Globus pallidus (tissue), 1 donor: ENCODE data around the gene WDSUB1.

Experiments
- DNase-seq: peaks from one replicate; pipeline ENCODE4 v3.0.0-alpha.2; 2015; ENCODE audit warnings: low spot score

Gene WDSUB1, protein sequence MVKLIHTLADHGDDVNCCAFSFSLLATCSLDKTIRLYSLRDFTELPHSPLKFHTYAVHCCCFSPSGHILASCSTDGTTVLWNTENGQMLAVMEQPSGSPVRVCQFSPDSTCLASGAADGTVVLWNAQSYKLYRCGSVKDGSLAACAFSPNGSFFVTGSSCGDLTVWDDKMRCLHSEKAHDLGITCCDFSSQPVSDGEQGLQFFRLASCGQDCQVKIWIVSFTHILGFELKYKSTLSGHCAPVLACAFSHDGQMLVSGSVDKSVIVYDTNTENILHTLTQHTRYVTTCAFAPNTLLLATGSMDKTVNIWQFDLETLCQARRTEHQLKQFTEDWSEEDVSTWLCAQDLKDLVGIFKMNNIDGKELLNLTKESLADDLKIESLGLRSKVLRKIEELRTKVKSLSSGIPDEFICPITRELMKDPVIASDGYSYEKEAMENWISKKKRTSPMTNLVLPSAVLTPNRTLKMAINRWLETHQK

DNA sequence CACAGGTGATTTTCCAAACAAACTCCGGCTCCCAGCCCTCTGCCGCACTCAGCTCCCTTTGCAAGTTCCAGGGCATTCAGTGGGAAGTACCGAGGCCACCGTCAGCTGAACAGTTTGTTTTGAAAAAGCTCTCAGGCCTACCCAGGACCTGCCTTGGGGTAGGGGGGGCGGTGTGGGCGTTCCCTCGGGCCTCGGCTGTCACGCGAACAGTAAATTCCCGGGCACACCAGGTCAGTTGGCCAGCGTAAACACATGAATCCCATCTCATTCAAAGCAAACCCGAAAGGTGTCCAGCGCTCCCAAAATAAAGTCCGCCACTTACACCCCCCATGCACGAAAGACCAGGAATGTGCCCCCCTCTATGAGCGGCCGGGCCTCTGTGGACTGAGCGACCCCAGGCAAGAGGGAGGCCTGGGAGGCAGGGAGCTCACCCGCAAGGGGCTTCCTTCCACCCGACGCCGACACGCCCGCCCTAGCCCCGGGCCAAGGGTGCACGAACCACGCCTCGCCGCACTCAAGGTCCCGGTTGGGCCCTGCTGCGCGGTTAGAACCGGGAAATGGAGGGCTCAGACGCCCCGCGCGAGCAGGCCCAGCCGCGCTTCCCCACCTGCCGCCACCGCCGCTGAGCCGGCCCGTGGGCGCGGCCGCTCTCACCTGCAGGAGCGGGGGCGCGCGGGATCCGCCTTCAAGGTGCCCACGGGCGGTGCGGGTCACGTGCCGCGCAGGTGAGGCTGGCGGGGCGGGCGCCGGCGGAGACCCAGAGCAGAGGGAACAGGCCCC lies at the start of gene WDSUB1:
TSS of gene WDSUB1 (minus strand) at position 775 of the 780 bp plus-strand sequence. CDS start 3,634 bp downstream, outside the sequence.
- peak; percentile 55 for DNase-seq

GRCh38 chr2:159326569-159327255 lies 40.2 kb upstream of the WDSUB1 start:
- DNase-seq: no peak

GRCh38 chr2:159322419-159322818 lies 35.9 kb upstream of the WDSUB1 start:
- no peak for DNase-seq

DNA sequence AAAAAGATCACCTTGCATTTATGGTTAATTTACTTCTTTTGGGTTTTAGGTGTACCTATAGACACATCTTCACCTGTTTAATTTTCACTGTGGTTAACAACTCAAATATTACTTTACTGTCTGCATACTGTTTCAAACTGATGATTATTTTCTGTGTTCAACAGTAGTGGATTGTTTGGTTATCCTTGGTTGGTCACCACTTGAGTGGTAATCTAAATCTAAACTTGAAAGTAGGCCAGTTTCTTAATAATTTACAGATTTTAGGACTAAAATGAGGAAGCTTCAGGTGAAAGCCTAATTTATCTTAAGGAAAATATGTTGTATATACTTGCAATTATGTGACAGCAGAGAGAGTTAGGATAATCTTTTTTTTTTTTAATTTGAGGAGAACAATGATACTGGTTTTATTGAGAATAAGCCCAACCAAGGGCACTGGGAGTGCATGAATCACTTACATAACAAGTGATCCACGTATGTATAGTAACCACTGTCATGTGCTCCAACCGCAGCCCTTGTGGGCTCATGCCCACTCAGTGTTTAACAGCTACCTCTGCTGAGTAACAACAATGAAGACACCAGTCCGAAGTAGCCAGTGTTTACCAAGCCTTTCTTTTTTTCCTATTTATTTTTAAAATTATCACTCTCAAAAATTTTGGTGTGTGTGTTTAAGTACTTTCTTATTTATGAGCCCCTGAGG lies 31.0 kb upstream of the WDSUB1 start:
- no peak for DNase-seq

- DNase-seq: no peak
Observed at GRCh38 chr2:159307942-159308341, 21.4 kb upstream of the WDSUB1 start.

DNA sequence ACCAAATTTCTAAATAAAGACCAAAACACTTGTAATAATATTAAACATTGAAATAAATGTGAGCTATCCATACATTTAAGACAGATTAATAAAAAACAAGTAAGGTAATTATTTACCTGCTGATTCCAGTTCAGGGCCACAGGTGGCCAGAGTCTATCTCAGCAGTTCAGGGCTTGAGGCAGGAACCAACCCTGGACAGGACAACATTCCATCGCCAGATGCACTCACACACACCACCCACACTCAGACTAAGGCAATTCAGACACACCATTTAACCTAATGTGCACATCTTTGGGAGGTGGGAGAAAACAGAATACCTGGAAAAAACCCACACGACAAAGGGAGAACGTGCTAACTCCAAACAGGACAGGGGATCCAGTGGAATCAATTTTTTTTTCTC lies 14.1 kb upstream of the WDSUB1 start:
- no peak for DNase-seq

DNA sequence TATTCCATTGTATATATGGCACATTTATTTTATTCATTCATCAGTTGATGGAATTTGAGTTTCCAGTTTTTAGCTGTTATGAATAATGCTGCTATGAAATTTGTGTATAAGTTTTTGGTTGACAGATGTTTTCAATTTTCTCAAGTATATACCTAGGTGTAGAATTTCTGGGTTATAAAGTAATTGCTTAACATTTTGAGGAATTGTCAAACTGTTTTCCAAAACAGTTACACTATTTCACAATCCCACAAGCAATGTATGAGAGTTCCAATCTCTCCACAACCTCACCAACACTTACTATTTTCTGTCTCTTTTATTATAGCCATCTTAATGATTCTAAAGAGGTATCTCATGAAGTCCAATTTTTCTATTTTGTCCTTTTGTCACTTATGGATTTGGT lies 12.5 kb upstream of the WDSUB1 start:
- no peak for DNase-seq

- DNase-seq: no peak
Observed at GRCh38 chr2:159297042-159297707, 10.7 kb upstream of the WDSUB1 start.

GRCh38 chr2:159292157-159292556 lies 5.7 kb upstream of the WDSUB1 start:
- DNase-seq: no peak

DNA sequence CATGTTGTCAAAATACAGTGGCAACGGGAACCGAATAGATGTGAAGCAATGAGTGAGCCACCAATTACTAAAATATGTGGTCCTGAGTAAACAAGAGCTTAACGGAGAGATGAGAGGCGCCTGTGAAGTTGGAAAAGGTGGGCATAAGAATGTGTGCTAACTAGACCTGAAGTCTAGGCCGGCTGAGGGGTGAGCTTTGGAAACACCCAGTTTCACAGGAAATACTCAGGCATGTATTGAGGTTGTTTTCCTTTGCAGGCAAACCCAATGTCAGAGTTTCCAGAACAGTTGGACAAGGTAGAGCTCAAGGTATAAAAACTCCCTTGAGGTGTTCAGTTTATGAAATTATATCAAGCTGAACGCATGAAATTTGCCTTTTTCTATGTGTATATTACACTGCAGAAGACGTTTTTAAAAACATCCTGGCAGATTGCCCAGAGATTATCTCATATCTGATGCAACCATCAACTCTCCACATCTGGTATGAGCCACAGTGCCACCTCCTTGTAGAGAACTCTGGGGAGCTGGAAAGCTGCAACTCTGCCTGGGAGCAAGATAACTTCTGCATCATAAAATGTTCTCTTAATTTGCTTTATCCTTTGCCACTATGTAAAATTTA lies 3.9 kb upstream of the WDSUB1 start:
- peak; percentile 16 for DNase-seq

DNA sequence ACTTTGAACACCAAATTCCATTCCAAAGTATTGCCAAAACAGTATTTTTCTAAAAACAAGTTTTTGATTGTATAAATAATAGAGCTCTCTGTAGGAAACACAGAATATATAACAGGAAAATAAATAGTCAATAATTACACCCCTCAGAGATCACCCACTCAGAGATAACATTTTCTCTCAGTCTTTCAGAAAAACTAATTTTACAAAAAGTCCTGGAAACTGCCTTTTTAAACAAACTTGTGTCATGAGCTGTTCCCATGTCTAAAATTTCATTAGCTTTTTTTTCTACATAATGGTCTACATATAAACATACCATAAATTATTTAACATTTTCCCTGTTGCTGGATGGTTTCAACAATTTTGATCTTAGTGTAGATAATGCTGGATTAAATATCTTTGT lies 1.2 kb upstream of the WDSUB1 start:
- no peak for DNase-seq

DNA sequence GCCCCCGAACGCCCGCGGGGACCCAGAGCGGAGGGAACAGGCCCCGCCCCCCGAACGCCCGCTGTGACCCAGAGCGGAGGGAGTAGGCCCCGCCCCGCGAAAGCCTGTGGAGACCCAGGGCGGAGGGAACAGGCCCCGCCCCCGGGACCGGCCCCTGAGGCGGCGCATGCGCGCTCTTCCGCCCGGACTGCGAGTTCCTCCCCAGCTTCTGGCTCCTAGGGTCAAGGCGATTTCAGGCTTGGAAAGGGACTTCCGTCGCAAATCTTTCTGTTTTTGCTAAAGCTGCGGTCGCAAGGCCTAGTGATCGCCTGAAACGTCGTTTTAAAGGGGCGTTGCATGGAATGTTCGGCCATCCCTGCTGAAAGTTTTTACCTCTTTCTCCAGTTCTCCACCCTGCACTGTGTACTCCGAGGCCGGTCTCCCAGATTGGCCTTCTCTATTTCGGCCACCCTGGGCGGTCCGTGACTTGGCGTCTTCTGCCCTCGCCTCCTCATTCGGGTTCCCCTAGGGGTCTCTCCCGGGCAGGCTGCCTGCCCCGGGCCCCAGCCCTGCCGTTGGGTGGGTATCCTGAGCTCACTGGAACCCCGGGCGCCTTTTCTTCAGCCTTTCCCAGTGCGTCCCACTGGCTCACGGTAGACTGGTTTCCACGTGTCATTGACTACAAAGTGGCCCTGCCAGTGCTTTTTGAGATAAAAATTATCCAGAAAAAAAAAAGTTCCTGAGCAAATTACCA lies 372 bp upstream of the WDSUB1 start:
- peak; percentile 98 for DNase-seq

GRCh38 chr2:159285433-159285832 lies 1.1 kb downstream of the WDSUB1 start:
- DNase-seq: no peak

DNA sequence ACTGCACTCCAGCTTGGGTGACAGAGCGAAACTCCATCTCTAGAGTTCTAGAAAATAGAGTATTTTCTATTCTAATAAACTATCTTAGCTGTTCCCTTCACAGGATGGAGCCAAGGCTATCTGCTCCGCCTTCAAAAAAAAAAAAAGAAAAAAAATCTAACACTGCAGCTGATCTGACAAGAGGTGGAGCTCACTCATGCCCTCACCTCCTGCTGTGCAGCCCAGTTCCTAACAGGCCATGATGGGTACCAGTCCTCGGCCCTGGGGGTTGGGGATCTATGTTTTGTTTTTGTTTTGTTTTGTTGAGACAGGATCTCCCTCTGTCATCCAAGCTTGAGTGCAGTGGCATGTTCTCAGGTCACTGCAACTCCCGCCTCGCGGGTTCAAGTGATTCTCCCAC lies 3.0 kb downstream of the WDSUB1 start:
- DNase-seq: no peak

DNA sequence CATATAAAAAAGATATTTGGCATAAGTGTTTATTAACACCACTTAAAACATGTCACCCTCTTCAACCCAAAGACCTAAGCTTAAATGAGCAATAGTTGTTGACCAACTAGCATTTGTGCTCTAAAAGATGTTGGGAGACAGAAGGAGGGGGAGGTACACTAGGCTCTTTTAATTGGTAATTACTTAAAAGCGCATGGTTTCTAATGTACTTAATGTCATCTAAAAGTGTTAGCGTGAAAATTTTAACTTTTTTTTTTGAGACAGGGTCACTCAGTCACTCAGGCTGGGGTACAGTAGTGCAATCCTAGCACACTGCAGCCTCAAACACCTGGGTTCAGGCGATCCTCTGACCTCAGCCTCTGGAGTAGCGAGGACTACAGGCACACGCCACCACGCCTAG lies 5.5 kb downstream of the WDSUB1 start:
- DNase-seq: no peak

DNA sequence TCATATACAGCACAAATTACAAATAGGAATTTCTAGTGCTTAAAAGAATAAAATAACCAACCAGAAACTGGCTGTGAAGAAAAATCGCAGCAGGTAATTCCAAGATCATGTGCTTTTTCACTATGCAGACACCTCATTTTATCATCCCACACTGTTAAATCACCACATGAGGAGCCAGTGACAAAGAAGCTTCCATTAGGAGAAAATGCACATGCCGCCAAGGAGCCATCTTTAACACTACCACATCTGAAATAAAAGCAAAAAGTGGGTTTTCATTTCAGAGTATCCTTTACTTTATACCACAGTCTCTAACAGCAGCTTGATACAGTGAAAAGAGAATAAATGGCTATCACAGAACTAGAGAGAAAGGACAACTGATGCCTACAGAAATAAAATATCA lies 6.8 kb downstream of the WDSUB1 start:
- no peak for DNase-seq

- no peak for DNase-seq
Observed at GRCh38 chr2:159275111-159275510, 11.4 kb downstream of the WDSUB1 start.

DNA sequence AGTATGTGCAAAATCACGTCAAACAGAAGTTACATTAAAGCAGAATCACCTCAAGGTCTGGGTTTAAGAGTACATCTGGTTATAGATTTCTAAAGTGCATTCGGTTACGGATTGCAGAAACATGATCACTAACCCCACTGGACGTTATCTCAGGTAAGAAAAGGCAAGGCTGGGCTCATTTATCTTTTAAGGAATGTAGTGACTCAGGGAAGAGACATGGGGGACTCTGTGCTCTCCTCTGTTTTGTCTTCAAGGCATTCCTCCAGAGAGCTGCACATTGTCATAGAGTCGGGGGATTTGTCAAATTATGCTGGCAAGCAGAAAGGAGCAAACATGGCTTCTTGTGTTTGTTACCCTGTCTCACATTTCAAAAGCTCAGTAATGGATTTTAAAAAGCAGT lies 14.3 kb downstream of the WDSUB1 start:
- DNase-seq: no peak

DNA sequence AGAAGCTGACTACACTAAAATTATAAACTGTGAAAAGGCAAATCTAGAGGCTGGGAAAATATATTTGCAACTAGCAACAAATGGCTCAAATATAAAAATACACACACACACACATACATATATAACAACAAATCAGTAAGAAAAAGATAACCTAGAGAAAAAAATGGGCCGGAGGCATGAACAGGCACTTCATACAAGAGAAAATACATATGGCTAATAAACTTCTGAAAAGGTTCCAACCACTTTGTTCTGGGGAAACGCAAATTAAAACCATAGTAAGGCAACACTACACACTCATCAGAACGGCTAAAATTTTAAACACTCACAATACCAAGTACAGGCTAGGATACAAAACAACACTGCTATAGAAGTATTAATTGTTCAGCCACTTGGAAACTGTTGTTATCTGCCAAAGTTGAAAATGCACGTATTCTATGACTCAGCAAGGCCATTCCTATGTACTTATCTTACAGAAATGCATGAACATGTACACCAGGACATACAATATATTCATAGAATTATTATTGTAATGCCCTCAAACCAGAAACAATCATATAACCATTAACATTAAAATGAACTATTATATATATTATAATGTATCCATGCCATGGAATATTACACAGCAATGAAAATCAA lies 15.6 kb downstream of the WDSUB1 start:
- no peak for DNase-seq

- no peak for DNase-seq
Observed at GRCh38 chr2:159267921-159268320, 18.6 kb downstream of the WDSUB1 start.
